H1 (cell line): Measurements from ENCODE around the gene TGFB2. TPM values are rescaled to one million over a fixed set of nuclear protein-coding genes. Genes with fewer than 3 reads are reported as not detected.

Source experiments
- BACH1 ChIP-seq: IDR thresholded peaks from 2 replicates; pipeline ENCODE4 v1.6.1; 2012; ENCODE audit warnings: low read length, improper control_type of control experiment
- CREB1 ChIP-seq: IDR thresholded peaks from 2 replicates; pipeline ENCODE4 v1.6.1; 2012; ENCODE audit warnings: inconsistent platforms
- POU5F1 ChIP-seq: IDR thresholded peaks from 2 replicates; pipeline ENCODE4 v1.6.1; 2011; ENCODE audit warnings: low read depth, mild to moderate bottlenecking, low read length, moderate library complexity
- RFX5 ChIP-seq: IDR thresholded peaks from 2 replicates; pipeline ENCODE4 v1.6.1; 2011; ENCODE audit warnings: low read depth, low read length, improper control_type of control experiment, borderline replicate concordance
- RXRA ChIP-seq: IDR thresholded peaks from 2 replicates; pipeline ENCODE4 v1.6.1; 2011; ENCODE audit warnings: low read depth, mild to moderate bottlenecking, low read length, moderate library complexity; ENCODE audit not compliant: insufficient read depth
- SP1 ChIP-seq: IDR thresholded peaks from 2 replicates; pipeline ENCODE4 v1.6.1; 2011; ENCODE audit warnings: low read depth, low read length
- SUZ12 ChIP-seq: fragments of 200-600 bp; sonication (generic); IDR thresholded peaks from 2 replicates; pipeline ENCODE4 v1.6.1; 2012; ENCODE audit warnings: mild to moderate bottlenecking, inconsistent platforms, low read length, moderate library complexity, mixed read lengths
- polyA plus RNA-seq, 7 experiments: library from polyadenylated mRNA; depleted of rRNA in 3 of 7; stranded (reverse) in 5 of 7; unstranded in 2 of 7; fragments of >200 nt in 5 of 7; fragments of 200-250 nt in 2 of 7; gene quantifications; 1 replicate in 5 of 7; 2 replicates in 1 of 7; 4 replicates in 1 of 7; pipeline versions ENCODE4 v1.2.1 to v1.2.3, GENCODE V29; 2011 to 2013; ENCODE audit warnings: missing spikeins in 2 of 7, mixed read lengths in 2 of 7
- total RNA-seq: library from RNA; stranded (reverse); fragmentation: NEBNext Ultra II Directional; extraction: Animal tissue kit (Norgen Biotek cat#: 25700); gene quantifications from 2 replicates; pipeline ENCODE4 v1.2.1, GENCODE V29; 2021

TGFB2 gene
- total and polyA plus RNA-seq, 2 of the 8 experiments (the other 6 are each of a cell fraction or from before 2014, with no cell fraction given): 0.26 to 0.84 TPM

DNA sequence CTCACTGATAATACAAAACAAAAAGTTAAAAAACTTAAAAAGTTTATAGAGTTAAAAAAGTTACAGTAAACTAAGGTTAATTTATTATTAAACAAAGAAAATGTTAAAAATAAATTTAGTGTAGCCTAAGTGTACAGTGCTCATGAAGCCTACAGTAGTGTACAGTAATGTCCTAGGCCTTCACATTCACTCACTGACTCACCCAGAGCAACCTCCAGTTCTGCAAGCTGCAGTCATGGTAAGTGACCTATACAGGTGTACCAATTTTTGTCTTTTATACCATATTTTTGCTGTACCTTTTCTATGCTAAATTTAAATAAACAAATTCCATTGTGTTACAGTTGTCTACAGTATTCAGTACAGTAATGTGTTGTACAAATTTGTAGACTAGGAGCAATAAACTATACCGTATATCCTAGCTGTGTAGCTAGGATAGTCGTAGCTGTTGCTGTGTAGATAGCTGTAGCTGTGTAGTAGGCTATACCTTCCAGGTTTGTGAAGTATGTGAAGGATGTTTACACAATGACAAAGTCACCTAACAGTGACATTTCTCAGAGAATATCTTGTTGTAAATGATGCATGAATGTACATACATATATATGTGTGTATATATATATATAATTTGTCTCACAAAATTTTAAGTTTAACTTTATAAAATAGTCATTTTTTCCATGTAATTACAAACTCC lies 140.2 kb downstream of the TGFB2 start (continued):
- TF ChIP-seq SP1: no peak
- TF ChIP-seq CREB1: no peak
- TF ChIP-seq RFX5: no peak
- no peak for TF ChIP-seq SUZ12
- no peak for TF ChIP-seq BACH1
- TF ChIP-seq RXRA: no peak
- no peak for TF ChIP-seq POU5F1
- TF ChIP-seq, all 59 proteins: peak for 0
